Gastroesophageal sphincter (tissue), 4 donors: ENCODE results near the gene CLIC3. TPM values are rescaled to one million over a fixed set of nuclear protein-coding genes. Genes with fewer than 3 reads are reported as not detected.

Experiments used
- ATAC-seq: fragments of 150-250 bp; one replicate; pipeline ENCODE4 v1.9.1; 2016; ENCODE audit warnings: mild to moderate bottlenecking, moderate library complexity
- H3K27ac ChIP-seq, 4 donors: fragments of 200-600 bp; sonication (generic) in 3 of 4; 1 replicate in 3 of 4; 2 replicates in 1 of 4; pipeline ENCODE4 v1.5.1; 2016 to 2019
- H3K27me3 ChIP-seq: fragments of 200-600 bp; sonication (generic); one replicate; pipeline ENCODE4 v1.5.1; 2019
- H3K36me3 ChIP-seq, 2 donors: fragments of 200-600 bp; sonication (generic); one replicate each; pipeline ENCODE4 v1.5.1; 2019; ENCODE audit warnings: control low read depth in 1 of 2
- H3K4me1 ChIP-seq, 3 donors: fragments of 200-600 bp; sonication (generic); 1 replicate in 2 of 3; 2 replicates in 1 of 3; pipeline ENCODE4 v1.5.1; 2016 to 2019; ENCODE audit warnings: control low read depth in 2 of 3
- H3K4me3 ChIP-seq, 2 donors: fragments of 200-600 bp; sonication (generic); one replicate each; pipeline ENCODE4 v1.5.1; 2019; ENCODE audit warnings: mild to moderate bottlenecking in 1 of 2, moderate library complexity in 1 of 2
- H3K9me3 ChIP-seq, 3 donors: fragments of 200-600 bp; sonication (generic); one replicate each; pipeline ENCODE4 v1.5.1; 2017 to 2019; ENCODE audit warnings: control low read depth in 2 of 3
- EP300 ChIP-seq: sonication (generic); formaldehyde crosslinking; IDR thresholded peaks from one replicate; pipeline ENCODE4 v1.6.1; 2017; ENCODE audit warnings: antibody characterized with exemption, mild to moderate bottlenecking
- POLR2A ChIP-seq, 2 donors: fragments of 450-650 bp; IDR thresholded peaks; one replicate each; pipeline ENCODE4 v1.6.1; 2017; ENCODE audit warnings: antibody characterized with exemption in 2 of 2, mild to moderate bottlenecking in 2 of 2, moderate library complexity in 1 of 2
- POLR2AphosphoS5 ChIP-seq: sonication (generic); formaldehyde crosslinking; IDR thresholded peaks from one replicate; pipeline ENCODE4 v1.6.1; 2017; ENCODE audit warnings: antibody characterized with exemption
- WGBS, 2 donors: methylation state at CpG; one replicate each; pipeline ENCODE4 v1.1.5; 2018; ENCODE audit warnings: low coverage in 1 of 2; 5-methylcytosine and 5-hydroxymethylcytosine counted together
- total RNA-seq, 4 donors: library from RNA; depleted of rRNA; stranded (reverse); fragments of >200 nt; gene quantifications; one replicate each; pipeline ENCODE4 v1.1.0, GENCODE V29; 2016
- TF ChIP-seq, protein P1 (sequence below), 4 experiments: fragments of 200-600 bp in 2 of 4; fragments of 450-650 bp in 2 of 4; sonication (generic) in 1 of 4; IDR thresholded peaks; one replicate each; pipeline ENCODE4 v1.5.1; 2017 to 2019; ENCODE audit warnings: antibody characterized with exemption in 4 of 4, mild to moderate bottlenecking in 2 of 4, moderate library complexity in 2 of 4

The CLIC3 gene
- total RNA-seq, 4 donors from 2014 or later, result 0.81 to 5.4 (median 2.2) TPM

GRCh38 chr9:137020771-137021567, 24.6 kb upstream of the CLIC3 start:
- TF ChIP-seq POLR2AphosphoS5 (no peak), POLR2A (IDR thresholded peaks at IDR 0.05) (no peak), EP300 (no peak)
- TF ChIP-seq, protein P1, sequence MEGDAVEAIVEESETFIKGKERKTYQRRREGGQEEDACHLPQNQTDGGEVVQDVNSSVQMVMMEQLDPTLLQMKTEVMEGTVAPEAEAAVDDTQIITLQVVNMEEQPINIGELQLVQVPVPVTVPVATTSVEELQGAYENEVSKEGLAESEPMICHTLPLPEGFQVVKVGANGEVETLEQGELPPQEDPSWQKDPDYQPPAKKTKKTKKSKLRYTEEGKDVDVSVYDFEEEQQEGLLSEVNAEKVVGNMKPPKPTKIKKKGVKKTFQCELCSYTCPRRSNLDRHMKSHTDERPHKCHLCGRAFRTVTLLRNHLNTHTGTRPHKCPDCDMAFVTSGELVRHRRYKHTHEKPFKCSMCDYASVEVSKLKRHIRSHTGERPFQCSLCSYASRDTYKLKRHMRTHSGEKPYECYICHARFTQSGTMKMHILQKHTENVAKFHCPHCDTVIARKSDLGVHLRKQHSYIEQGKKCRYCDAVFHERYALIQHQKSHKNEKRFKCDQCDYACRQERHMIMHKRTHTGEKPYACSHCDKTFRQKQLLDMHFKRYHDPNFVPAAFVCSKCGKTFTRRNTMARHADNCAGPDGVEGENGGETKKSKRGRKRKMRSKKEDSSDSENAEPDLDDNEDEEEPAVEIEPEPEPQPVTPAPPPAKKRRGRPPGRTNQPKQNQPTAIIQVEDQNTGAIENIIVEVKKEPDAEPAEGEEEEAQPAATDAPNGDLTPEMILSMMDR (IDR thresholded peaks at IDR 0.05), result no peak
- no peak for ATAC-seq
- peaks cover 0 to 10% (median 0%) of the 10 kb centered on the region in 3 donors for H3K4me1 ChIP-seq
- H3K4me3 ChIP-seq, result no peak overlapping the region
- no peak overlapping the region for H3K27ac ChIP-seq
- 98% methylated on average over 8 of the region's 32 CpGs; no CpG with 5 or more reads in 1 of the 2 donors for WGBS, 2 donors
- no peaks in the 10 kb centered on the region for H3K27me3 ChIP-seq
- peaks cover 0 to 56% of the 10 kb centered on the region in 2 donors for H3K36me3 ChIP-seq
- H3K9me3 ChIP-seq, result no peaks in the 10 kb centered on the region

GRCh38 chr9:137019891-137020683, 23.7 kb upstream of the CLIC3 start:
- Histone ChIP-seq H3K36me3 (peaks cover 0 to 65% of the 10 kb centered on the region in 2 donors), H3K4me1 (peaks cover 0 to 1% (median 0%) of the 10 kb centered on the region in 3 donors), H3K9me3 (no peaks in the 10 kb centered on the region), H3K27me3 (no peaks in the 10 kb centered on the region), H3K4me3 (no peak overlapping the region), H3K27ac (no peak overlapping the region)
- WGBS, 2 donors, result 100% methylated on average over 2 of the region's 34 CpGs; no CpG with 5 or more reads in 1 of the 2 donors
- TF ChIP-seq, protein P1 (IDR thresholded peaks at IDR 0.05), result no peak
- TF ChIP-seq POLR2A (IDR thresholded peaks at IDR 0.05) (no peak), POLR2AphosphoS5 (no peak)
- ATAC-seq, result no peak

- no peaks in the 10 kb centered on the region for H3K27me3 ChIP-seq
- H3K4me1 ChIP-seq, result no peaks in the 10 kb centered on the region
- H3K36me3 ChIP-seq, result peaks cover 0 to 76% of the 10 kb centered on the region in 2 donors
- no peaks in the 10 kb centered on the region for H3K9me3 ChIP-seq
- ATAC-seq, result no peak
- no peak overlapping the region for H3K27ac ChIP-seq
- TF ChIP-seq POLR2A (IDR thresholded peaks at IDR 0.05) (no peak), EP300 (no peak), POLR2AphosphoS5 (no peak)
- TF ChIP-seq, protein P1 (IDR thresholded peaks at IDR 0.05), result no peak
- 60 to 84% methylated on average over 1 to 8 of the region's 36 CpGs for WGBS, 2 donors
- no peak overlapping the region for H3K4me3 ChIP-seq
Observed at GRCh38 chr9:137018761-137019559, 22.6 kb upstream of the CLIC3 start.

GRCh38 chr9:137017791-137018497, 21.6 kb upstream of the CLIC3 start:
- H3K9me3 ChIP-seq, result no peaks in the 10 kb centered on the region
- H3K36me3 ChIP-seq, result peaks cover 0 to 86% of the 10 kb centered on the region in 2 donors
- TF ChIP-seq POLR2A (IDR thresholded peaks at IDR 0.05) (no peak), EP300 (no peak)
- no peak for ATAC-seq
- H3K4me1 ChIP-seq, result no peaks in the 10 kb centered on the region
- 84% methylated on average over 5 of the region's 45 CpGs; no CpG with 5 or more reads in 1 of the 2 donors for WGBS, 2 donors
- no peaks in the 10 kb centered on the region for H3K27me3 ChIP-seq
- H3K27ac ChIP-seq, result no peak overlapping the region
- no peak overlapping the region for H3K4me3 ChIP-seq
